DND-41 (cell line): ENCODE measurements around the gene FAM227A.

ENCODE experiments used
- CTCF ChIP-seq: IDR thresholded peaks from 2 replicates; pipeline ENCODE4 v1.5.1; 2012; ENCODE audit warnings: borderline replicate concordance, low read length, moderate library complexity, mild to moderate bottlenecking; ENCODE audit not compliant: poor library complexity, severe bottlenecking; ENCODE audit errors: extremely low read depth
- EZH2 ChIP-seq: IDR thresholded peaks from 3 replicates; pipeline ENCODE4 v1.6.1; 2012; ENCODE audit warnings: borderline replicate concordance, low read depth, mild to moderate bottlenecking, moderate library complexity, low read length, inconsistent platforms; ENCODE audit not compliant: severe bottlenecking

DNA sequence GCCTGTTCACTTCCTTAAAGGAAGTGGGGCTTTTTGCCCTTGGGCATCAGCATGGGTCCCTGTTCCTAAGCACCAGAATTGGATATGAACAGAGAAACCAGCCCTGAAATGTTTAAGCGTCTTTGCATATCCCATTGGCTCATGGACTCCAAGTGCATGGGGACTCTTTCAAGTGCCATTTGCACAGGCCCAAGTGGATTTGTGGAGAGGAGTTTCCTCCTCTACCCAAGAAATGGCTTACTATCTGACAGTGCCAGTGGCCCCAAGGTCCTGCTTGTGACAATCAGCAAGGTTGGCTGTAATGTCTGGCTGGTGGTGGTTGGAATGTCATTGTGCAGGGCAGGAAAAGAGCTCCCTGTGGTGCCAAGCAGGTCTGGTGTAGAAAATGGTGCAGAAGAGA is 29.6 kb upstream of the FAM227A start:
- TF ChIP-seq CTCF: no peak
- no peak for TF ChIP-seq EZH2
